ENCODE results near the gene DTD1.

DTD1 gene

GRCh38 chr20:18795366-18795765, 207.5 kb downstream of the DTD1 start:
- no peak for DNase-seq (ENCODE audit: low spot score)

DNA sequence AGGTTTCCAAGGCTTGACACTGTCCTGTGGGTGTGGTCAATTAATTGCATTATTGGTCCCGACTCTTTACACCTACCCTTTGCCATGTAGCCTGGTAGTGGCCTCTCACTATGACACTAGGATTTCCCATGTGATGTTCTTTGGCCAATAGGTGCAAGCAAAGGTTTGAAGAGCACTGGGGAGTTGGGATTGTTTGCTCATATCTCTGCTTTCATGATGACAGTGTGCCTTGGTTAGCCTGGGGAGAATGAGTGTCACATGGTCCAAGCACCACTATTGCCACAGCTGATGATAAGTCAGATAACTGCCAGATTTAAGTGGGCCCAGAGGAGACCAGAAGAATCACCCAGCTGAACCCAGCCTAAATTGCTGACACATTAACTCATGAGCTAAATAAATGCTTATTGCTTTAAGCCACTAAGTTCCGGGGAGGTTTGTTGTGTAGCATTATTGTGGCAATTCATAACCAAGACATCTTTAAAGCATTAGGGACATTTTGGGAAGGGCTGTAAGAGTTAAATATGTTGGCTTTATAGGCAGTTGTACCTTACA, 208.5 kb downstream of the DTD1 start:
- no peak for DNase-seq (ENCODE audit: low spot score)

DNA sequence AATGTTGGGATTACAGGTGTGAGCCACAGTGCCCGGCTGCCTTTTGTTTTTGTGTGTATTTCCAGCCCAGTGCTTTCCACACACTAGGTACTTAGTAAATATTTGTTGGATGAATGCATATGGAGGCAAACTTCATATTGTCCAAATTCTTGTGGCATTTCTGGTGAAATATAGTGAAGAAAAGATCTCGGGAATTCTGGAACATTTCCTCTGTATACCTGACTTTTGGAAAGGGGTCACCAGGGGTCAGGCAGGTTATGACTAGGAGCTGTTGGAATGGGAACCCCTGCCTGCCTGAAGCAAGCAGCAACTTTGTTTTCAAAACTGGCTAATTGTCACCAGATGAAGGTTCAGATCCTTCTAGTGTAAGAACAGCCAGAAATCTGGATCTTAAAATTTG, 213.7 kb downstream of the DTD1 start:
- DNase-seq (ENCODE audit: low spot score): no peak

- DNase-seq (ENCODE audit: low spot score): no peak
Observed at GRCh38 chr20:18802012-18802634, 214.3 kb downstream of the DTD1 start.

GRCh38 chr20:18805881-18806280, 218.0 kb downstream of the DTD1 start:
- no peak for DNase-seq (ENCODE audit: low spot score)

DNA sequence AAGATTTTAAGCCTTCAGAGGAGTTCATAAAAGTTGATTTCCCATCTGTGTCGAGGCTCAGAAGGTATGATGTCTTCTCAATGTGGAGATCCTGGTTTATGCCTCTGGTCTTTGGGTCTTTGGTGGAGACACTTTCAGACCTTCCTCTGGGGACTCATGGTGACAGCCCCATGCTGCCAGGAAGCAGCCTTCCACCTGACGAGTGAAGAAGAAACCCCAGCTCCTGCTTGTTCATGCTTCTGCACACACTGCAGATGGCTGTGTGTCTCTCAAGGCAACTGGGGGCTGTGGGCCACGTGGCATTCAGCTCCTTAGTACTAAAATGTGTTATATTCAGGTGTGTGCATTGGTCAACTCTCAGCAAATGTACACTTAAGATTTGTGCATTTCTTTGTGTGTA, 220.9 kb downstream of the DTD1 start:
- DNase-seq (ENCODE audit: low spot score): no peak

DNA sequence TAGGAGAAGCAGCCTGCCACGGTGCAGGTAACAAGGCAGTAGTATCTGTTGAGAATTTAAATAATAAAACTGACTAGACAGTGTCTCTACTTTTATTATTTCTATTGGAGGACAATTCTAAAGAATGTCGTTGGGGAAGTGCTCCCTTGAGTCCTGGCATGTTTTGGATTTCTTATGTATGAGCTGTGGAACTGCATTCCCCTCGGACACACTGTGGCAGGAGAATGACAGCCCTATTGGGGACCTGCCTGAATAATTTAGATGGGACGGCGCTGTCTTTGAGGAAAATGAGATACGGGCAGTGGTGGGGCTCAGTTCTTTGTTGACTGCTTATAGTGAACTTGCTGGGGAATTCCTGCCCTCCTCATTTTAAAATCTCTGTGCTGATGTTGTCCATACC, 223.3 kb downstream of the DTD1 start:
- DNase-seq (ENCODE audit: low spot score): no peak

- DNase-seq (ENCODE audit: low spot score): no peak
Observed at GRCh38 chr20:18811904-18812303, 224.1 kb downstream of the DTD1 start.

- no peak for DNase-seq (ENCODE audit: low spot score)
Observed at GRCh38 chr20:18813483-18813882, 225.6 kb downstream of the DTD1 start, which contains the start of gene SCP2D1. Gene SCP2D1, plus strand, starts transcription at chr20:18813783. Its CDS starts 33 bp downstream, at chr20:18813816.

DNA sequence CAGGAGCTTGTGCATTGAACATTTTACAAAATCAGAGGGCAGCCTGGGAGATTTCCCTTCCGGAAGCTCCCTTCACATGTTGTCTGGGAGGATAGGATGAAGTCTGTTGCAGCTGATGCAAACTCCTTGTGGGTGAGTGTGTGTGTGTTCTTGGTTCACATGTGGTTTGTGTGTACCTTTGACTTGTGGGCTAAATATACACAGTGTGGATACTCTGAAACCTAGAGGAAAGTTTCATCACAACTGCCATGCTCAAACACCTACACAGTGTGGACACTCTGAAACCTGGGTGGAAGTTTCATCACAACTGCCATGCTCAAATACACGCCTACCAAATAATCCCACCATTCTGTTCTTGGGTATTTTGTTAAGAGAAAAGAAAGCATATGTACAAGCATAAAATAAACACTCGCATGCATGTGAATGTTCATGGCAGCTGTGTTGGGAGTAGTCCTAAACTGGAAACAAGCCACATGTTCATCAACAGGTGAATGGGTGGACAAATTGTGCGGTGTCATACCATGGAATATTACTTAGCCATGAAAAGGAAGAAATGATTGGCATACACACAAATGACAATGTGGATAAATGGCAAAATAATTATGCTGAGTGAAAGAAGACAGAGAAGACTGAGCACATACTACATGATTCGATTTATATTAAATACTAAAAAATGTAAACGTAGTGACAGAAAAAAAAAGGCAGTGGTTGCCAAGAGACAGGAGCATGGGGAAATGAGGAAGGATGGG, 227.5 kb downstream of the DTD1 start:
- DNase-seq (ENCODE audit: low spot score): no peak

Data from globus pallidus (tissue), 1 donor.